Testis (tissue), 3 donors: ENCODE results near the gene ABHD2. TPM values are rescaled to one million over a fixed set of nuclear protein-coding genes. Genes with fewer than 3 reads are reported as not detected.
A peak's percentile ranks its signal among the peaks of the same experiment; 100 is the strongest.

ENCODE experiments used
- DNase-seq: peaks from one replicate; pipeline ENCODE4 v3.0.0-alpha.2; 2019
- H3K27ac ChIP-seq, 2 donors: fragments of 200-600 bp; sonication (generic); one replicate each; pipeline ENCODE4 v1.5.1; 2019
- H3K27me3 ChIP-seq: fragments of 200-600 bp; sonication (generic); one replicate; pipeline ENCODE4 v1.5.1; 2019
- H3K36me3 ChIP-seq: fragments of 200-600 bp; sonication (generic); one replicate; pipeline ENCODE4 v1.5.1; 2017; ENCODE audit warnings: low read depth; ENCODE audit errors: missing control alignments
- H3K4me1 ChIP-seq: fragments of 200-600 bp; sonication (generic); one replicate; pipeline ENCODE4 v1.5.1; 2019
- H3K4me3 ChIP-seq, 2 donors: fragments of 200-600 bp; sonication (generic); one replicate each; pipeline ENCODE4 v1.5.1; 2017 to 2019
- H3K9me3 ChIP-seq: fragments of 200-600 bp; sonication (generic); one replicate; pipeline ENCODE4 v1.5.1; 2017
- CTCF ChIP-seq, 3 experiments: fragments of 450-650 bp in 2 of 3; fragments of 200-600 bp in 1 of 3; sonication (generic) in 1 of 3; IDR thresholded peaks; one replicate each; pipeline ENCODE4 v1.5.1; 2016 to 2019; ENCODE audit warnings: antibody characterized with exemption in 3 of 3, mild to moderate bottlenecking in 2 of 3, moderate library complexity in 1 of 3
- POLR2A ChIP-seq: fragments of 450-650 bp; IDR thresholded peaks from one replicate; pipeline ENCODE4 v1.6.1; 2017; ENCODE audit warnings: antibody characterized with exemption, mild to moderate bottlenecking, moderate library complexity
- WGBS, 2 donors: methylation state at CpG; one replicate each; pipeline ENCODE4 v1.1.5; 2018; 5-methylcytosine and 5-hydroxymethylcytosine counted together
- intact Hi-C: fragments of 100-400 bp; cut with DNase I; formaldehyde crosslinking; loops from one replicate; pipeline ENCODE4 v1.15.1; 2023; ENCODE audit warnings: low total_unique reads
- polyA plus RNA-seq: library from polyadenylated mRNA; stranded (reverse); fragments of 350-450 nt; fragmentation: Illumina TruSeq; extraction: RNeasy Lipid Tissue Mini Kit (QIAGEN cat#74804); gene quantifications from one replicate; pipeline ENCODE4 v1.2.3, GENCODE V29; 2014; ENCODE audit warnings: low read depth, low replicate concordance; ENCODE audit not compliant: insufficient read depth
- total RNA-seq, 2 donors: library from RNA; depleted of rRNA; stranded (reverse); fragments of >200 nt; gene quantifications; one replicate each; pipeline ENCODE4 v1.2.3, GENCODE V29; 2016

The ABHD2 gene
- total and polyA plus RNA-seq, 3 donors from 2014 or later: 82.5 to 214 (median 109) TPM

GRCh38 chr15:89087161-89087829 lies 961 bp upstream of the ABHD2 start:
- DNase-seq: no peak
- intact Hi-C loops: loop anchor here (10.0 kb wide), 1 partner anchor 612 kb away; no protein-coding TSS in a partner anchor
- H3K4me3 ChIP-seq: peak overlapping the region; percentile 65 to 72

GRCh38 chr15:89088605-89089315 lies 504 bp downstream of the ABHD2 start:
- H3K4me3 ChIP-seq: peak overlapping the region; percentile 65 to 72
- no peaks in the 10 kb centered on the region for H3K9me3 ChIP-seq
- peak overlapping the region; percentile 66 to 89 for H3K27ac ChIP-seq
- TF ChIP-seq POLR2A: no peak
- no peak for TF ChIP-seq CTCF (IDR thresholded peaks at IDR 0.05)
- no peak for DNase-seq
- H3K36me3 ChIP-seq: no peaks in the 10 kb centered on the region
- WGBS, 2 donors: 4 to 9% methylated on average over 8 to 42 of the region's 44 CpGs
- H3K4me1 ChIP-seq: peaks cover 40% of the 10 kb centered on the region
- intact Hi-C loops: loop anchor here (10.0 kb wide), 1 partner anchor 614 kb away; no protein-coding TSS in a partner anchor
- H3K27me3 ChIP-seq: no peaks in the 10 kb centered on the region

More at GRCh38 chr15:89087161-89087829, 961 bp upstream of the ABHD2 start:
- Histone ChIP-seq H3K27me3 (no peaks in the 10 kb centered on the region), H3K4me1 (peaks cover 27% of the 10 kb centered on the region), H3K27ac (peak overlapping the region; percentile 71 to 81), H3K9me3 (no peaks in the 10 kb centered on the region), H3K36me3 (no peaks in the 10 kb centered on the region)
- TF ChIP-seq POLR2A (no peak), CTCF (IDR thresholded peaks at IDR 0.05) (no peak)
- WGBS, 2 donors: 46 to 51% methylated on average over 13 of the region's 13 CpGs

- H3K9me3 ChIP-seq: no peaks in the 10 kb centered on the region
- H3K36me3 ChIP-seq: no peaks in the 10 kb centered on the region
- WGBS, 2 donors: 44 to 59% methylated on average over 5 of the region's 5 CpGs
- no peaks in the 10 kb centered on the region for H3K27me3 ChIP-seq
- H3K4me3 ChIP-seq: peak overlapping the region; percentile 65 to 72
- peaks cover 47% of the 10 kb centered on the region for H3K4me1 ChIP-seq
- TF ChIP-seq CTCF (IDR thresholded peaks at IDR 0.05) (no peak), POLR2A (no peak)
- DNase-seq: no peak
- H3K27ac ChIP-seq: peak overlapping the region; percentile 66 to 89
- intact Hi-C loops: loop anchor here (10.0 kb wide), 1 partner anchor 615 kb away; no protein-coding TSS in a partner anchor
Observed at GRCh38 chr15:89089316-89090230, 1.3 kb downstream of the ABHD2 start.

- Histone ChIP-seq H3K27me3 (no peaks in the 10 kb centered on the region), H3K4me1 (peaks cover 40% of the 10 kb centered on the region), H3K4me3 (no peak overlapping the region), H3K36me3 (no peaks in the 10 kb centered on the region), H3K9me3 (no peaks in the 10 kb centered on the region), H3K27ac (peak overlapping the region; percentile 28 to 66)
- intact Hi-C loops: no loop called here
- TF ChIP-seq CTCF (IDR thresholded peaks at IDR 0.05) (no peak), POLR2A (no peak)
- peak; percentile 67 for DNase-seq
- 44 to 46% methylated on average over 12 of the region's 12 CpGs for WGBS, 2 donors
Observed at GRCh38 chr15:89090791-89091626, 2.8 kb downstream of the ABHD2 start.
